Left ventricle myocardium inferior (tissue), 1 donor: ENCODE results near the gene TYSND1. TPM values are rescaled to one million over a fixed set of nuclear protein-coding genes. Genes with fewer than 3 reads are reported as not detected.
"Not testable (repeated sequence)": the region's sequence is repeated elsewhere in the genome, so short reads cannot be mapped to it uniquely, and the experiment has no call there.

ENCODE experiments used
- DNase-seq: peaks from one replicate; pipeline ENCODE4 v3.0.0-alpha.2; 2020
- H3K27ac ChIP-seq: fragments of 200-600 bp; replicated peaks from 2 replicates; pipeline ENCODE4 v1.8.0; 2021
- H3K27me3 ChIP-seq: fragments of 200-600 bp; 2 replicates; pipeline ENCODE4 v1.8.0; 2021; ENCODE audit warnings: low read depth
- H3K36me3 ChIP-seq: fragments of 200-600 bp; 2 replicates; pipeline ENCODE4 v1.8.0; 2021
- H3K4me1 ChIP-seq: fragments of 200-600 bp; 2 replicates; pipeline ENCODE4 v1.8.0; 2021
- H3K4me3 ChIP-seq: fragments of 200-600 bp; 2 replicates; pipeline ENCODE4 v1.8.0; 2021; ENCODE audit warnings: mild to moderate bottlenecking, moderate library complexity
- H3K9me3 ChIP-seq: fragments of 200-600 bp; replicated peaks from 2 replicates; pipeline ENCODE4 v1.8.0; 2021
- CTCF ChIP-seq: fragments of 200-600 bp; IDR thresholded peaks from 2 replicates; pipeline ENCODE4 v1.8.0; 2021; ENCODE audit warnings: antibody characterized with exemption, mild to moderate bottlenecking, borderline replicate concordance
- intact Hi-C: fragments of 100-400 bp; cut with micrococcal nuclease; formaldehyde crosslinking; loops from one replicate; pipeline ENCODE4 v1.11.0; 2022
- total RNA-seq: library from RNA; stranded (reverse); fragmentation: NEBNext Ultra II Directional; extraction: Animal tissue kit (Norgen Biotek cat#: 25700); gene quantifications from one replicate; pipeline ENCODE4 v1.2.1, GENCODE V29; 2021
- donor health status: DM: no; HTN: yes; CAD: no; lungs with severe emphysema.

Gene TYSND1
- total RNA-seq, 1 donor from 2014 or later = 6.4 TPM

DNA sequence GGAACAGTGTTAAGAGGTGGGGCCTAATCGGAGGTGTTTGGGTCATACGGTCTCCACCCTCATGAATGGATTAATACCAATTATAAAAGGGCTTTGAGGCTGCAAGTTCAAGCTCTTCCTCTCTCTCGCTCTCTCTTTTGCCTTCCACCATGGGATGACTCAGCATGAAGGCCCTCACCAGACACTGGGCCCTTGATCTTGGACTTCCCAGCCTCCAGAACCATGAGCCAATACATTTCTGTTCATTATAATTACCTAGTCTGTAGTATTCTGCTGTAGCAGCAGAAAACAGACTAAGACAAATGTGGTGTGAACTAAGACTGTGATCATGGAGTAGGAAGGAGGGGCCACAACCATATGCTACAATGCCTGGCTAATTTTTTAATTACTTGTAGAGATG lies 21.6 kb downstream of the TYSND1 start:
- TF ChIP-seq CTCF = no peak
- Histone ChIP-seq H3K9me3 (no peaks in the 10 kb centered on the region), H3K36me3 (peaks cover 34% of the 10 kb centered on the region), H3K4me1 (peaks cover 2% of the 10 kb centered on the region), H3K4me3 (no peak overlapping the region), H3K27ac (no peak overlapping the region), H3K27me3 (no peaks in the 10 kb centered on the region)
- no peak for DNase-seq
- intact Hi-C loops = no loop called here

GRCh38 chr10:70124415-70124814 lies 22.1 kb downstream of the TYSND1 start:
- Histone ChIP-seq H3K9me3 (no peaks in the 10 kb centered on the region), H3K4me1 (peaks cover 7% of the 10 kb centered on the region), H3K36me3 (peaks cover 37% of the 10 kb centered on the region), H3K27ac (no peak overlapping the region), H3K4me3 (no peak overlapping the region), H3K27me3 (no peaks in the 10 kb centered on the region)
- intact Hi-C loops = no loop called here
- no peak for DNase-seq
- no peak for TF ChIP-seq CTCF

DNA sequence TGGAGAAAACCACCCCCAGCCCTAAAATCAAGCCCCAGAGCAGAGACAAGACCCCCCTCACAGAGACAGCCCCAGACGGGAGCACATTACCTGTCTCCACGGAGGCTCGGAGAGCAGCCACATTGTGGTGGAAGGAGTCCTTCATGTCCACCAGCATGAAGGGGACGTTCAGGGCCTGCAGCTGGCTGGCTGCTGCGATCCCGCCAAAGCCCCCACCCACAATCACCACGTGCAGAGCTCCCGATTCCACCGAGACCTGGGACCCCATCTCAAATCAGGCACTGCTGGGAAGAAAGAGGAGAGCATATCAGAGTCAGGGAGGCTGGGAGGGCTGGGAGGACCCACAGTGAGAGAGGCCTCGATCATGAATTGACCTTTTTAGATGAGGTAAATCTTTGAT lies 22.7 kb downstream of the TYSND1 start:
- no peak overlapping the region for H3K4me3 ChIP-seq
- no peaks in the 10 kb centered on the region for H3K9me3 ChIP-seq
- intact Hi-C loops = no loop called here
- H3K4me1 ChIP-seq = peaks cover 8% of the 10 kb centered on the region
- H3K27me3 ChIP-seq = no peaks in the 10 kb centered on the region
- DNase-seq = no peak
- no peak overlapping the region for H3K27ac ChIP-seq
- H3K36me3 ChIP-seq = peaks cover 43% of the 10 kb centered on the region
- TF ChIP-seq CTCF = no peak

DNA sequence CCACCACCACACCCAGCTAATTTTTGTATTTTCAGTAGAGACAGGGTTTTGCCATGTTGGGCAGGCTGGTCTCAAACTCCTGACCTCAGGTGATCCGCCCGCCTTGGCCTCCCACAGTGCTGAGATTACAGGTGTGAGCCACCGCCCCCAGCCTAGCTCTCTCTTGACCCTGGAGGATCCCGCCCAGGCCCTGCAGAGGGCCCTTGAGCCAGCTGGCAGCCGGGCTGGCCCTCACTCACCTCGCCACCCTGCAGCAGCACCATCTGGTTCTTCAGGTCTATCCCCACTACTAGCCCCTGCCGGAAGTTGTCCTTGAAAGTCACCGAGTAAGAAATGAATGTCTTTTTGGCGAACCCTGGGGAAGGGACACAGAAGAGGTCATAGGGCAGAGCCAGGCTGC lies 23.3 kb downstream of the TYSND1 start:
- not testable (repeated sequence) for H3K4me1 ChIP-seq

GRCh38 chr10:70122742-70123141 lies 23.8 kb downstream of the TYSND1 start:
- H3K36me3 ChIP-seq = peaks cover 52% of the 10 kb centered on the region
- peaks cover 8% of the 10 kb centered on the region for H3K4me1 ChIP-seq
- no peak overlapping the region for H3K4me3 ChIP-seq
- no peak for TF ChIP-seq CTCF
- H3K27me3 ChIP-seq = no peaks in the 10 kb centered on the region
- no peak for DNase-seq
- no peaks in the 10 kb centered on the region for H3K9me3 ChIP-seq
- no peak overlapping the region for H3K27ac ChIP-seq
- intact Hi-C loops = no loop called here

More for the DNA sequence above, 23.3 kb downstream of the TYSND1 start:
- H3K27ac ChIP-seq, H3K9me3 ChIP-seq, DNase-seq, H3K27me3 ChIP-seq, intact Hi-C loops, H3K4me3 ChIP-seq: not testable (repeated sequence)
- H3K36me3 ChIP-seq = peaks cover 48% of the 10 kb centered on the region

DNA sequence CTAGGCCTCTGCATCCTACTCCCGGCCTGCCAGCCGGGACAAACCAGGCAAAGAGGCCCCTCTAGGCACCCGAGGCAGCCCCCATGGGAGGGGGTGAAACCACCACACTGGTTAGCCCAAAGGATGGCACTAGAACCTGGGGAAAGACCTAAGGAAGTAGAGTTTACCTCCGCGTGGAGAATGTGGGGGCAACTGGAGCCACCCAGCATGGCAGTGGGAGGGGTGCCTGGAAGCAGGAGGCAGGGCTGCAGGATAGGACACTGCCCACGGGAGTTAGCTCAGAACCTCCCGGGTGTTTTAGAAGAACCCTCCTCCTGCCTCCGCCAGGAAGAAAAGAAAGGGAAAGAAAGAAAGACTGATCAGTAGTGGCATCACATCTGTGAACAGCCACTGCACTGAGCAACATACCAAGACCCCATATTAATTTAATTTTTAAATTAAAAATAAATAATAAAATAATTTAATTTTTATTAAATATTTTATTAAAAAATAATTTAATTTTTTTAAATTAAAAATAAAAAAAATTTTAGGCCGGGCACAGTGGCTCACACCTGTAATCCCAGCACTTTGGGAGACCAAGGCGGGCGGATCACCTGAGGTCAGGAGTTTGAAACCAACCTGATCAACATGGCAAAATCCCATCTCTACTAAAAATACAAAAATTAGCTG lies 25.1 kb downstream of the TYSND1 start:
- intact Hi-C loops = no loop called here
- H3K4me3 ChIP-seq = no peak overlapping the region
- peaks cover 61% of the 10 kb centered on the region for H3K36me3 ChIP-seq
- no peaks in the 10 kb centered on the region for H3K27me3 ChIP-seq
- H3K4me1 ChIP-seq = peaks cover 8% of the 10 kb centered on the region
- TF ChIP-seq CTCF = no peak
- no peak for DNase-seq
- H3K27ac ChIP-seq = no peak overlapping the region
- no peaks in the 10 kb centered on the region for H3K9me3 ChIP-seq
